ENCODE results near the gene SMIM45.

- TF ChIP-seq FOXJ3 (CRISPR knock-in tag; IDR thresholded peaks at IDR 0.05), result no peak
- no peak for TF ChIP-seq POLR2AphosphoS5 (IDR thresholded peaks at IDR 0.05; ENCODE audit: low read depth, low read length)
- TF ChIP-seq USF2 (IDR thresholded peaks at IDR 0.05; ENCODE audit: borderline replicate concordance, low read depth, low read length), result no peak
- TF ChIP-seq JUND (IDR thresholded peaks at IDR 0.05), result no peak
- TF ChIP-seq REST (IDR thresholded peaks at IDR 0.05; ENCODE audit: low read depth, low read length), result no peak
- no peak for TF ChIP-seq SIN3A (IDR thresholded peaks at IDR 0.05; ENCODE audit: borderline replicate concordance, low read depth, low read length)
- no peak for TF ChIP-seq MXI1 (IDR thresholded peaks at IDR 0.05; ENCODE audit: low read depth, low read length)
- no peak for TF ChIP-seq GABPA (IDR thresholded peaks at IDR 0.05; ENCODE audit: low read depth)
These were observed 56.0 kb downstream of the SMIM45 start for GRCh38 chr22:42007922-42008321.

All from SK-N-SH (cell line).